Measurements from ENCODE around the gene SYT3.

The SYT3 gene, protein sequence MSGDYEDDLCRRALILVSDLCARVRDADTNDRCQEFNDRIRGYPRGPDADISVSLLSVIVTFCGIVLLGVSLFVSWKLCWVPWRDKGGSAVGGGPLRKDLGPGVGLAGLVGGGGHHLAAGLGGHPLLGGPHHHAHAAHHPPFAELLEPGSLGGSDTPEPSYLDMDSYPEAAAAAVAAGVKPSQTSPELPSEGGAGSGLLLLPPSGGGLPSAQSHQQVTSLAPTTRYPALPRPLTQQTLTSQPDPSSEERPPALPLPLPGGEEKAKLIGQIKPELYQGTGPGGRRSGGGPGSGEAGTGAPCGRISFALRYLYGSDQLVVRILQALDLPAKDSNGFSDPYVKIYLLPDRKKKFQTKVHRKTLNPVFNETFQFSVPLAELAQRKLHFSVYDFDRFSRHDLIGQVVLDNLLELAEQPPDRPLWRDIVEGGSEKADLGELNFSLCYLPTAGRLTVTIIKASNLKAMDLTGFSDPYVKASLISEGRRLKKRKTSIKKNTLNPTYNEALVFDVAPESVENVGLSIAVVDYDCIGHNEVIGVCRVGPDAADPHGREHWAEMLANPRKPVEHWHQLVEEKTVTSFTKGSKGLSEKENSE

DNA sequence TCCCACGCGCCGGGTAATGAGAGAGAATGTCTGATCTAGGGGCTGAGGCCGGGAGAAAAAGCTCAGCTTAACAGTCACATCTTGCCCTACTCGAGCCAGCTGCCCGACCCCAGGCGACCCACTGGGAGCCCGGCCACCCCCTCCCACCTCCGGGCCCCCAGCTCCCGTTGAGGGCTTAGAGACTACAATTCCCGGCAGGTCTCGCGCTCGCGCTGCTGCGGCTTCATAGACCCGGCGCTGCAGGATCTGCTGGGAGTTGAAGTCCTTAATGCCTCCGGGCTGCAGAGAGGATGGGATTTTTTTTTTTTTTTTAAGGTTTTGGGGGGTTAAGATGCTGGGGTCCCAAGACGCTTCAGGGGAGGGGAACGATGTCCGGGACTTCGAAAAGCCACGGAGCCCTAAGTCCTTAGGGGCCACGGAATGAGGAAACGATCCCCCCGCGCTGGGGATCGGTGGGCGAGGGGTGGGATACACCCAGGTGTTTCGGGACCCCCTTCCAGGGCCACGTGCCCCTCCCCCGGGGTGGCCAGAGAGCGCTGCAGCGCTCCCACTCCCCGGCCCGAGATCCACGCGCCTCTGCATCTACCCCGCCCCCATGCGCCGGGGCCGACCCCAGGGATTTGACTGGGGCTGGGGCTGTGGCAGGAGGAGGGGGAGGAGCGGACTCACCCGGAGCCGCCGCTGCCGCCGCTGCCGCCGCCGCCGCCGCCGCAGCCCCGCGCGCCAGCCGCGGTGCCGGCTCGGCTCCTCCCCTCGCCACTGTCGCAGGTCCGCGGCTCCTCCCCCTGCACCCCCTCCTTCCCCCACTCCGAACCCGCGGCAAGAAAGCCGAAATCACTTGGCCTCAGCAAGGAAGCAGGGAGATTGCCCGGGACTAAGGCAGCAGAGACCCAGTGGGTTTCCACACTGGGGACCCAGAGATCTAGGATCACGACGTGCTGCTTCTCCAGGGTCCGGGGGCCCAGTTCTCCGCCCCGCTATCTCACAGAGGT, at the start of gene SYT3:
Gene SYT3 (minus strand): TSS at position 761 of the 992 bp plus-strand sequence. CDS start 2,470 bp downstream, outside the sequence.
- peak; percentile 64 for DNase-seq

- no peak for DNase-seq
Observed at GRCh38 chr19:50688766-50689165, 49.1 kb upstream of the SYT3 start.

- no peak for DNase-seq
Observed at GRCh38 chr19:50686310-50687032, 46.8 kb upstream of the SYT3 start.

- peak; percentile 90 for DNase-seq
Observed at GRCh38 chr19:50679177-50680125, 39.8 kb upstream of the SYT3 start.

DNA sequence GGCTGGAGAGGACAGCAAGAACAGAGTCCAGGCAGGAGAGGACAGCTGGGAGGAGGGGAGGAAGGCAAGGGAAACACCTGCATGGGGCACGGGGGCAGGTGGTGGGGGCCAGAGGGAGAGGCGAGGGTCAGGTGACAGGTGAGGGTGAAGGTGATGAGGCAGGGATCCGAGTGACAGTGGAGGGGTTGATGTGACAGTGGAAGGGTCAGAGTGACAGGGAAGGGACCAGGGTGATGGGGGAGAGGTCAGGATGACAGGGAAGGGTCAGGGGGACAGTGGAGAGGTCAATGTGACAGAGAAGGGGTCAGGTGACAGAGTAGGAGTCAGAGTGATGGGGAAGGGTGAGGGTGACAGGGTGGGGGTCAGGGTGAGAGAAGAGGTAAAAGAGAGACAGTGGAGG, 38.6 kb upstream of the SYT3 start:
- no peak for DNase-seq

DNA sequence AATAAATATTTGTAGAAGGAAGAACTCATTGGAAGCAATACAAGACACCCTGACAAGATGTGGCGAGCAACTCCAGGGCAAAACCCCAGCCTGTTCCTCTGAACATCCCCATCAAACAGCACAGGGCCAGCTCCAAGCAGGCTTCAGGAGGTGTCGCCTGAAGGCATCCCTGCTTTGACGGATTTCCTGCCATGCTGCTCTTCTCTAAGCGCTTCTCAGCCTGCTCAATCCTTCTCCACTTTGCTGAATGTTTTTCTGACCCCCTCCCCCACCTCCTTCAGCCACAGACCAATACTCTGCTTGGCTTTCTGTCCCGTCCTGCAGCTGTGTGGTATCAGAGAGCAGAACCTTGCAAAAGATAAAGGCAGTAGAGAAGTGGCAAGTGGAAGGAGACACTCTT, 38.0 kb upstream of the SYT3 start:
- DNase-seq, result no peak

DNA sequence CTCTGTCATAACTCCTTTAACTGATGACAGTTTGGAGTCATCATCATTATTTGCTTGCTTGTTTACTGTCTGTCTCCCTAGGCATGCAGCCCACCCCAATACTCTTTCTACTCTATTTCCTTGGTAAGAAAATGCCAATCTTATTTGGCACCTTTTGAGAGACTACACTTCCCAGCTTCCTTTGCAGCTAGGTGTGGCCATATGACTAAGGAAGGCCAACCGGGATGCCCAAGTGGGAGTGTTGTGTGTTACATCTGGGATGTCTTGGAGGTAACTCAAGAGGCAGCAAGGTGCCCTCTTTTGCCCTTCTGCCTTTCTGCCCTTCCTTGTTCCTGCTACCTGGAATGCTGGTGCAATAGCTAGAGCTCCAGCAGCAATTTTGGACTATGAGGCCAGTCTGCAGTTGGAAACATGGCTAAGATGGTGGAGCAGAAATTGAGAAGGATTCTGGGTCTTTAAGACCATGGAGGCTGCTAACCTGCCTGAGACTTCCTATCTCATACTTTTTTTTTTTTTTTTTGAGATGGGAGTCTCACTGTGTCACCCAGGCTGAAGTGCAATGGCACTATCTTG, 37.0 kb upstream of the SYT3 start:
- DNase-seq, result no peak

DNA sequence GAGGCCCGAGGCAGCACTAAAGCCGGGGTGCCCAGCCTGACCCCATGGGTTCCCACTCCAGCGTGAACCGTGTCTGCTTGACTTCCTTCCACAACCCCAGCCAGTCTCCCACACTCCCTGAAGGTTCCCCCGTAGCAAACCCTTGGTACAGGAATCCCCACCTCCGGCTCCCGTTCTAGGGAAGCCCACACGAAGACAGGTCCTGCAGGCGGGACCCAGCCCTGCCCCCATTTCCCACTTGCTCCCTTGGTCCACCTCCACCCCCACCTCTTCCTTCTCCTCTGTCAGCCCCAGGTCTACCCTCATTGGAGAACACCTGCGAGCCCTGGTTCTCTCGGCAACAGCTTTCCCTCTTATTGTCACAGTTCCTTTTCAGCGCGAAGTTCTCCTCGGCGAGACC, 33.4 kb upstream of the SYT3 start:
- DNase-seq, result no peak

- DNase-seq, result no peak
Observed at GRCh38 chr19:50670102-50670380, 30.4 kb upstream of the SYT3 start.

GRCh38 chr19:50669302-50670101, 29.8 kb upstream of the SYT3 start:
- peak; percentile 70 for DNase-seq

- DNase-seq, result no peak
Observed at GRCh38 chr19:50668879-50669278, 29.2 kb upstream of the SYT3 start.

DNA sequence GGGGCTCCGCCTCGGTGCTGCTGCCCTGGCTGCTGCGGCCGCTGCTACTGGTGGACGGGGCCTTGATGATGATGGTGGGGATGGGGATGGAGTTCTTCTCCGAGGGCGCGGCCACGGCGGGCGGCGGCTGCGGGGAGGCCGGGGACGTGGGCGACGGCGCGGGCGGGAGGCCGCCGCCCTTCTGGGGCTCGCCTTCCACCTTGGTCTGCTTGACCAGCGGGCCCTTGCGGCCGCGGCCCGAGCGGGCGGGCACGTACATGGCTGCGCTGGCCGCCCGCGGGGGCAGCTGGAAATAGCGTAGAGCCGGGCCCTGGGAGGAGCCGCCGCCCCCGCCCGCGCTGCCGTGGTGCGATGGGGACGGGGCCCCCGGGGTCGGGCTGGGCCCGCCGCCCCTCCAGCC, 28.7 kb upstream of the SYT3 start:
- no peak for DNase-seq

- DNase-seq, result no peak
Observed at GRCh38 chr19:50667759-50668231, 28.1 kb upstream of the SYT3 start.

GRCh38 chr19:50667177-50667758, 27.6 kb upstream of the SYT3 start:
- DNase-seq, result no peak

GRCh38 chr19:50666346-50667176, 26.9 kb upstream of the SYT3 start:
- DNase-seq, result no peak

GRCh38 chr19:50664204-50664603, 24.5 kb upstream of the SYT3 start:
- no peak for DNase-seq

GRCh38 chr19:50663482-50663790, 23.8 kb upstream of the SYT3 start:
- no peak for DNase-seq

- no peak for DNase-seq
Observed at GRCh38 chr19:50662651-50663481, 23.2 kb upstream of the SYT3 start.
